Measurements from ENCODE around the gene PDE1A. TPM values are rescaled to one million over a fixed set of nuclear protein-coding genes. Genes with fewer than 3 reads are reported as not detected.

PDE1A gene
- total and polyA plus RNA-seq, 2 of the 4 experiments (the other 2 are of a cell fraction) = 0.24 to 0.90 TPM

- H2AFZ ChIP-seq (replicated peaks; ENCODE audit: low read length, poor library complexity) = no peak overlapping the region
- H2AK5ac ChIP-seq (ENCODE audit: low read depth, low read length) = no peak overlapping the region
- H3K9me1 ChIP-seq (ENCODE audit: insufficient read depth, low read length) = no peaks in the 10 kb centered on the region
- no peaks in the 10 kb centered on the region for H3K9me3 ChIP-seq (ENCODE audit: control insufficient read depth, insufficient read depth, low read length)
- DNase-seq (no peak), ATAC-seq (ENCODE audit: low read depth) (peak; percentile 42; the same call in 1 of the 2 replicates)
- H3K4me3 ChIP-seq (ENCODE audit: insufficient read depth, low read depth, low read length) = no peak overlapping the region
- dilution Hi-C loops (cut with HindIII; ENCODE audit: low sequenced_read_pairs, unreplicated experiment) = no loop called here
- intact Hi-C loops (cut with micrococcal nuclease) = no loop called here
- H3K56ac ChIP-seq (ENCODE audit: extremely low read depth, insufficient read depth, low read length) = no peak overlapping the region
- H4K8ac ChIP-seq (ENCODE audit: low read depth in 2 of 2, low read length in 2 of 2) = no peak overlapping the region; a peak in 1 of 4 replicates
- no peaks in the 10 kb centered on the region; the same call in 1 of the 2 replicates for H3K4me1 ChIP-seq (ENCODE audit: control insufficient read depth, insufficient read depth, low read length)
- CTCF ChIA-PET = no interaction called here
- H3K18ac ChIP-seq (ENCODE audit: low read depth, low read length) = no peak overlapping the region
- no peaks in the 10 kb centered on the region for H3K79me1 ChIP-seq (ENCODE audit: low read depth in 1 of 2, low read length in 2 of 2)
- H4K91ac ChIP-seq (ENCODE audit: insufficient read depth, low read depth, low read length) = no peak overlapping the region; the same call in 1 of the 2 replicates
- no peak overlapping the region for H2BK5ac ChIP-seq (ENCODE audit: low read depth, low read length, poor library complexity, severe bottlenecking)
- BruUV-seq (replicated peaks) = no TSS peak
- H3K9ac ChIP-seq (ENCODE audit: low read depth, low read length) = no peak overlapping the region
- in situ Hi-C loops (cut with MboI; ENCODE audit: low sequenced_read_pairs) = no loop called here
- H3K27me3 ChIP-seq (ENCODE audit: control insufficient read depth, insufficient read depth, low read length) = no peaks in the 10 kb centered on the region
- H3K4ac ChIP-seq (ENCODE audit: low read depth, low read length) = no peak overlapping the region
- no peak overlapping the region for H2BK120ac ChIP-seq (ENCODE audit: low read depth, low read length)
- no peaks in the 10 kb centered on the region for H3K36me3 ChIP-seq (ENCODE audit: control insufficient read depth, insufficient read depth, low read length)
- POLR2A ChIA-PET (ENCODE audit: unreplicated experiment) = no interaction called here
- no peak overlapping the region for H2BK20ac ChIP-seq (ENCODE audit: low read depth, low read length)
- no peak overlapping the region; the same call in 1 of the 2 replicates for H4K5ac ChIP-seq (ENCODE audit: low read depth, low read length)
- H3K23ac ChIP-seq (ENCODE audit: low read depth, low read length) = no peak overlapping the region
- WGBS, 2 experiments (ENCODE audit: extremely low coverage in 2 of 2, insufficient read length in 1 of 2) = no CpG with 5 or more reads among the region's 1 CpG
- H2BK15ac ChIP-seq (ENCODE audit: low read depth, low read length) = no peak overlapping the region
- no peak overlapping the region for H3K4me2 ChIP-seq (ENCODE audit: low read depth, low read length)
- peak overlapping the region; percentile 5; the same call in 1 of the 2 replicates for H3K27ac ChIP-seq (ENCODE audit: insufficient read depth, low read length)
- H2AK9ac ChIP-seq (replicated peaks; ENCODE audit: low read depth, low read length, poor library complexity) = no peak overlapping the region
- H3K14ac ChIP-seq (replicated peaks; ENCODE audit: low read depth, low read length) = no peak overlapping the region
- no peak for TF ChIP-seq MAFK (IDR thresholded peaks at IDR 0.05; ENCODE audit: low read depth, low read length)
- no peak for TF ChIP-seq RFX5 (IDR thresholded peaks at IDR 0.05; ENCODE audit: low read depth, low read length)
- TF ChIP-seq CEBPB (IDR thresholded peaks at IDR 0.05; ENCODE audit: low read depth, low read length) = peak; percentile 15; the same call in 1 of the 2 replicates
- TF ChIP-seq NFE2L2 (IDR thresholded peaks at IDR 0.05; ENCODE audit: low read depth, low read length) = no peak
- TF ChIP-seq SMC3 (IDR thresholded peaks at IDR 0.05; ENCODE audit: low read depth, low read length) = no peak
- no peaks in the 10 kb centered on the region for H4K20me1 ChIP-seq (ENCODE audit: insufficient read depth, low read length)
These were observed 33.5 kb downstream of the PDE1A start for GRCh38 chr2:182393270-182393760.
